ENCODE results near the gene ASB1. TPM values are rescaled to one million over a fixed set of nuclear protein-coding genes. Genes with fewer than 3 reads are reported as not detected.
A peak's percentile ranks its signal among the peaks of the same experiment; 100 is the strongest.

The ASB1 gene
- total RNA-seq, 3 donors from 2014 or later, result 23.5 to 41.7 (median 24.6) TPM

DNA sequence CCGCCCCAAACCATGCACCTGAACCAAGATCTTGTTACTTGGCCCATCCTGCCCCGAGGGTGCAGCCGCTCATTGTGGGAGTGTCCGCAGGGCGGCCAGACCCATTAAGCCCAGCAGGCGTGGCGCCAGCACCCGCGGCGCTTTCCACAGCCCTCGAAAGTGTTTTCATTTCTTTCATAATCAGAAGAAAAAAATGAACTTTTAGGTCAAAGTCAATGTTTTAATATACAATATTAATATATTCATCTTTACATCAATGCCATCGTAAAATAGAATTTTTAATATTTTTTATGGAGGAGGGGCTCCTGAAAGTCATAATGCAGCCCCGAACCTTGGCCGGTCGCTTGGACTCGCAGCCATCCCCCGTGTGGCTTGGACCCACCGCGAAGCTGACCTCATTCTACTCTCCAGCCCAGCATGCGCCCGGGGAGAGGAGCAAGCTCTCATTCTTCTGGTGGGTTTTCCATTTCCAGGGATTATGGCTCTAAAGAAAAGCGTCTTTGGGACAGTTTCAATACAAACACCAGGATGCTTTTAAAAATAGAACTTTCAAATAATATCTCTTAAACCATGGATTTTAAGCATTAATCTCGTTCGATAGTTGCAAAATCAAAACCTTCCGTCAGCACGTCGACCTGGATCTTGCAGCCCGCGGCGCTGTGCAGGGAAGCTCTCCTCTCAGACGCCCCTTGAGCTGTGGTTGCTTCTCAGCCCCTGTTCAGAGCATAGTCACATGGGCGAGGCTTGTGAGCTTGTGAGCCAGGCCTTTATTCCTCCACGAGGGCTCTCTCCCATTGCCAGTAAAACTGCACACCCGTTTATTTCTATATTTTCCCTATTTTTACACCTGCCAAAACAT, 17.2 kb upstream of the ASB1 start:
- DNase-seq, result no peak
- H3K4me1 ChIP-seq (ENCODE audit: low read depth), result peaks cover 8% of the 10 kb centered on the region
- intact Hi-C loops (cut with DNase I, micrococcal nuclease), result no loop called here
- no peak for ATAC-seq
- TF ChIP-seq, protein P1, sequence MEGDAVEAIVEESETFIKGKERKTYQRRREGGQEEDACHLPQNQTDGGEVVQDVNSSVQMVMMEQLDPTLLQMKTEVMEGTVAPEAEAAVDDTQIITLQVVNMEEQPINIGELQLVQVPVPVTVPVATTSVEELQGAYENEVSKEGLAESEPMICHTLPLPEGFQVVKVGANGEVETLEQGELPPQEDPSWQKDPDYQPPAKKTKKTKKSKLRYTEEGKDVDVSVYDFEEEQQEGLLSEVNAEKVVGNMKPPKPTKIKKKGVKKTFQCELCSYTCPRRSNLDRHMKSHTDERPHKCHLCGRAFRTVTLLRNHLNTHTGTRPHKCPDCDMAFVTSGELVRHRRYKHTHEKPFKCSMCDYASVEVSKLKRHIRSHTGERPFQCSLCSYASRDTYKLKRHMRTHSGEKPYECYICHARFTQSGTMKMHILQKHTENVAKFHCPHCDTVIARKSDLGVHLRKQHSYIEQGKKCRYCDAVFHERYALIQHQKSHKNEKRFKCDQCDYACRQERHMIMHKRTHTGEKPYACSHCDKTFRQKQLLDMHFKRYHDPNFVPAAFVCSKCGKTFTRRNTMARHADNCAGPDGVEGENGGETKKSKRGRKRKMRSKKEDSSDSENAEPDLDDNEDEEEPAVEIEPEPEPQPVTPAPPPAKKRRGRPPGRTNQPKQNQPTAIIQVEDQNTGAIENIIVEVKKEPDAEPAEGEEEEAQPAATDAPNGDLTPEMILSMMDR (IDR thresholded peaks at IDR 0.05), result no peak
- no peaks in the 10 kb centered on the region for H3K36me3 ChIP-seq (ENCODE audit: low read depth)
- no peak overlapping the region for H3K4me3 ChIP-seq
- H3K9me3 ChIP-seq, result no peaks in the 10 kb centered on the region

GRCh38 chr2:238412067-238412767, 14.5 kb upstream of the ASB1 start:
- DNase-seq (no peak), ATAC-seq (peak; percentile 71)
- Histone ChIP-seq H3K9me3 (no peaks in the 10 kb centered on the region), H3K36me3 (ENCODE audit: low read depth) (no peaks in the 10 kb centered on the region), H3K4me1 (ENCODE audit: low read depth) (peaks cover 10% of the 10 kb centered on the region), H3K4me3 (no peak overlapping the region)
- intact Hi-C loops (cut with DNase I, micrococcal nuclease), result no loop called here
- TF ChIP-seq, protein P1 (IDR thresholded peaks at IDR 0.05), result no peak

DNA sequence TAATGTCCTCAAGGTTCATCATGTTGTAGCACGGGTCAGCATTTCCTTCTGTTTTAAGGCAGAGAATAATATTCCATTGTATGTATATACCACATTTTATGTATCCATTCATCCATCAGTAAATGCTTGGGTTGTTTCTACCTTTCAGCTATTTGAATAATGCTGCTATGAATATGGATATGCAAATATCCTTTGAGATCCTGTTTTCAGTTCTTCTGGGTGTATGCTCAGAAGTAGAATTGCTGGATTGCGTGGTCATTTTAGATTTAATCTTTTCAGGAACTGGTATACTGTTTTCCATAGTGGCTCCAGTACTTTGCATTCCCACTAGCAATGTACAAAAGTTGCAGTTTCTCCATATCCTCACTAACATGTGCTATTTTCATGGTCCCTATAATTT, 13.4 kb upstream of the ASB1 start:
- intact Hi-C loops (cut with DNase I, micrococcal nuclease), result no loop called here
- TF ChIP-seq, protein P1 (IDR thresholded peaks at IDR 0.05), result no peak
- H3K4me1 ChIP-seq (ENCODE audit: low read depth), result peaks cover 13% of the 10 kb centered on the region
- DNase-seq, result no peak
- no peak overlapping the region for H3K4me3 ChIP-seq
- no peaks in the 10 kb centered on the region for H3K36me3 ChIP-seq (ENCODE audit: low read depth)
- H3K9me3 ChIP-seq, result no peaks in the 10 kb centered on the region
- ATAC-seq, result no peak

DNA sequence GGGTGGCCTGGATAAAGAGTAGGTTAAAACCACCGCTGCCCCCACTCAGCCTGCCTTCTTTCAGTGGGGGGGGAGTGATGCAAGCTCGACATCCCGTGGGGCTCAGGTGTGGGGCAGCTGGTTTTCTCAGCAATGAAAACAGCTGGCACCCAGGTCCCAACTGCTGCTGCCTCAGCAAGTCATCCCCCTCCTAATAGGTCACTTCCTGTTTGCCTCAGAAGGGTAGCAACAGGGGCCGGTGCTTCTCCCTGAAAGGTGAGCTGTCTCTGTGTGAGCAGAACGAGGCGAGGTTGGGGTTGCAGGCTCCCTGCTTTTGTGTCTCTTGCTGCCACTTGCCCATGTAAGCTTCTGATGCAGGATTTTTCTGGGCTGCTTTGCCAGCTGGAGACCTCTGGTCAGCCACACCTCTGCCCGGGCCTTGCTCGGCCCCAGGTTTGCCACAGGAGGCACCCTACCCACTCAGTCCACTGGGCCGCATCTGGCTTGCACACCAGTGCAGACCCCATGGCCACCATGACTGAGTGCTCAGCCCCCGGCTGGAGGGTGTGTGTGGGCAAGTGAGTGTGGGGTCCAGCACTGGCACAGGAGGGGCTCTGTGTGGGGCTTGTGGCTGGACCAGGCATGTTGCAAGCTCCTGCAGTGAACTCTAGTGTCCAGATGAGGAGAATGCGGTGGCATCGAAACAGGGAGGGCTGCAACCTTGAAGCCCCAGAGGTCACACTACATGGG, 11.5 kb upstream of the ASB1 start:
- intact Hi-C loops (cut with DNase I, micrococcal nuclease), result no loop called here
- peak in 1 of 3 donors; percentile 36 for DNase-seq
- ATAC-seq, result no peak
- Histone ChIP-seq H3K4me1 (ENCODE audit: low read depth) (peaks cover 13% of the 10 kb centered on the region), H3K36me3 (ENCODE audit: low read depth) (no peaks in the 10 kb centered on the region), H3K4me3 (no peak overlapping the region), H3K9me3 (no peaks in the 10 kb centered on the region)
- TF ChIP-seq, protein P1 (IDR thresholded peaks at IDR 0.05), result no peak

- H3K4me3 ChIP-seq, result no peak overlapping the region
- no peak for DNase-seq
- peaks cover 13% of the 10 kb centered on the region for H3K4me1 ChIP-seq (ENCODE audit: low read depth)
- TF ChIP-seq, protein P1 (IDR thresholded peaks at IDR 0.05), result no peak
- no peak for ATAC-seq
- H3K36me3 ChIP-seq (ENCODE audit: low read depth), result no peaks in the 10 kb centered on the region
- no peaks in the 10 kb centered on the region for H3K9me3 ChIP-seq
- intact Hi-C loops (cut with DNase I, micrococcal nuclease), result no loop called here
These were observed 10.8 kb upstream of the ASB1 start for GRCh38 chr2:238415893-238416292.

Measured in mucosa of descending colon (tissue), 3 donors.